Common myeloid progenitor, CD34-positive (primary cell): ENCODE measurements around the gene PRKCH.
A peak's percentile ranks its signal among the peaks of the same experiment; 100 is the strongest.
"Not testable (repeated sequence)": the region's sequence is repeated elsewhere in the genome, so short reads cannot be mapped to it uniquely, and the experiment has no call there.

Experiments
- CTCF ChIA-PET: fragments of 350-600 bp; sonication (Branson Sonifier 250); formaldehyde crosslinking; loops from one replicate; lab custom pipeline; 2021; ENCODE audit warnings: antibody characterized with exemption; lab: Charles Lee
- POLR2A ChIA-PET: fragments of 350-600 bp; sonication (Branson Sonifier 250); formaldehyde crosslinking; loops from one replicate; lab custom pipeline; 2021; ENCODE audit warnings: antibody characterized with exemption; lab: Charles Lee
- DNase-seq, 3 donors: peaks; one replicate each; pipeline versions ENCODE4 v3.0.0 to v3.0.0-alpha.2; 2013
- H3K27ac ChIP-seq, 2 experiments: 1 replicate in 1 of 2; 2 replicates in 1 of 2; pipeline ENCODE4 v1.7.0; 2013; ENCODE audit warnings: inconsistent platforms in 2 of 2, low read length in 2 of 2, mild to moderate bottlenecking in 2 of 2, low read depth in 1 of 2, moderate library complexity in 1 of 2; ENCODE audit not compliant: severe bottlenecking in 2 of 2, insufficient read depth in 1 of 2, poor library complexity in 1 of 2
- H3K27me3 ChIP-seq, 5 experiments: replicated peaks in 2 of 5; 1 replicate in 3 of 5; 2 replicates in 2 of 5; pipeline versions ENCODE4 v1.6.1 to v1.7.0; 2013; ENCODE audit warnings: low read length in 4 of 5, mild to moderate bottlenecking in 2 of 5, moderate library complexity in 2 of 5, inconsistent platforms in 1 of 5; ENCODE audit not compliant: insufficient read depth in 5 of 5, control insufficient read depth in 4 of 5
- H3K36me3 ChIP-seq, 4 experiments: 1 replicate in 2 of 4; 2 replicates in 2 of 4; pipeline versions ENCODE4 v1.6.1 to v1.7.0; 2013; ENCODE audit warnings: low read length in 3 of 4, control low read depth in 1 of 4, mild to moderate bottlenecking in 1 of 4; ENCODE audit not compliant: control insufficient read depth in 4 of 4, insufficient read depth in 4 of 4
- H3K4me1 ChIP-seq, 4 experiments: 1 replicate in 3 of 4; 2 replicates in 1 of 4; pipeline versions ENCODE4 v1.6.1 to v1.7.1; 2013; ENCODE audit warnings: low read length in 3 of 4, mild to moderate bottlenecking in 3 of 4, control low read depth in 1 of 4, inconsistent platforms in 1 of 4, moderate library complexity in 1 of 4; ENCODE audit not compliant: control insufficient read depth in 4 of 4, insufficient read depth in 4 of 4; ENCODE audit errors: control extremely low read depth in 1 of 4
- H3K4me3 ChIP-seq, 7 experiments: 1 replicate in 4 of 7; 2 replicates in 3 of 7; pipeline versions ENCODE4 v1.5.1 to v1.7.0; 2013; ENCODE audit warnings: mild to moderate bottlenecking in 7 of 7, low read length in 6 of 7, moderate library complexity in 6 of 7, inconsistent platforms in 2 of 7, low read depth in 2 of 7, control low read depth in 1 of 7; ENCODE audit not compliant: insufficient read depth in 4 of 7, control insufficient read depth in 1 of 7; ENCODE audit errors: extremely low read depth in 1 of 7
- H3K9me3 ChIP-seq, 5 experiments: 1 replicate in 4 of 5; 2 replicates in 1 of 5; pipeline versions ENCODE4 v1.6.1 to v1.7.1; 2013; ENCODE audit warnings: low read length in 4 of 5, mild to moderate bottlenecking in 2 of 5, inconsistent platforms in 1 of 5, low read depth in 1 of 5, moderate library complexity in 1 of 5; ENCODE audit not compliant: control insufficient read depth in 4 of 5, insufficient read depth in 2 of 5; ENCODE audit errors: control extremely low read depth in 1 of 5
- WGBS: methylation state at CpG from one replicate; pipeline ENCODE4 v1.1.5; 2013; ENCODE audit not compliant: insufficient coverage; 5-methylcytosine and 5-hydroxymethylcytosine counted together

PRKCH gene

DNA sequence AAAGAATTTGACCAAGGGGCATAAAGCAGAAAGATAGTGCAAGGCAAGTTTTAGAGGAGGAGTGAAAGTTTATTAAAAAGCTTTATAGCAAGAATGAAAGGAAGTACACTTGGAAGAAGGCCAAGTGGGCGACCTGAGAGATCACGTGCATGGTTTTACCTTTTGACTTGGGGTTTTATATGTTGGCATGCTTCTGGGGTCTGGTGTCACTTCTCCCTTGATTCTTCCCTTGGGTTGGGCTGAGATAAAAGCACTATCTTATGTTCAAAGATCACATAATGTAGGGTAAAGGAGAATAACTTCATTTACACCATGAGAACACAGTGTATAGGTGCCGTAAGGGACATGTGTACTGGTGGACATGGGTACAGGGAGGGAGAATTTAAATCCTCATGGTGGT lies 22.6 kb upstream of the PRKCH start:
- CTCF ChIA-PET = interaction anchor here (1.2 to 2.8 kb wide), 6 partner anchors 10 to 538 kb away, joined by 3 to 12 read pairs (median 8); no protein-coding TSS in a partner anchor

GRCh38 chr14:61300209-61300608 lies 21.2 kb upstream of the PRKCH start:
- ChIA-PET CTCF (interaction anchor here (0.9 to 2.8 kb wide), 2 partner anchors 8 to 538 kb away, joined by 3 to 12 read pairs; no protein-coding TSS in a partner anchor), POLR2A (no interaction called here)

More for the DNA sequence above, 22.6 kb upstream of the PRKCH start:
- H3K27me3 ChIP-seq = no peaks in the 10 kb centered on the region
- WGBS = 20% methylated on average over 2 of the region's 3 CpGs
- no peak overlapping the region for H3K27ac ChIP-seq
- H3K36me3 ChIP-seq = no peaks in the 10 kb centered on the region
- peaks cover 0 to 26% (median 5%) of the 10 kb centered on the region in 4 experiments for H3K4me1 ChIP-seq
- POLR2A ChIA-PET = no interaction called here
- peaks cover 0 to 3% (median 0%) of the 10 kb centered on the region in 5 experiments for H3K9me3 ChIP-seq
- H3K4me3 ChIP-seq = no peak overlapping the region
- DNase-seq = no peak

GRCh38 chr14:61300754-61301153 lies 20.6 kb upstream of the PRKCH start:
- Histone ChIP-seq H3K36me3 (no peaks in the 10 kb centered on the region), H3K27me3 (no peaks in the 10 kb centered on the region), H3K9me3 (peaks cover 0 to 8% (median 2%) of the 10 kb centered on the region in 5 experiments), H3K27ac (no peak overlapping the region), H3K4me1 (peaks cover 0 to 26% (median 5%) of the 10 kb centered on the region in 4 experiments), H3K4me3 (no peak overlapping the region)
- DNase-seq = no peak
- POLR2A ChIA-PET = no interaction called here
- 98% methylated on average over 6 of the region's 7 CpGs for WGBS
- CTCF ChIA-PET = interaction anchor here (1.0 kb wide), 1 partner anchor 121 kb away, joined by 3 read pairs; no protein-coding TSS in a partner anchor

More at GRCh38 chr14:61300209-61300608, 21.2 kb upstream of the PRKCH start:
- no CpG with 5 or more reads among the region's 2 CpGs for WGBS
- Histone ChIP-seq H3K9me3 (peaks cover 0 to 8% (median 2%) of the 10 kb centered on the region in 5 experiments), H3K27ac (no peak overlapping the region), H3K4me3 (no peak overlapping the region), H3K4me1 (peaks cover 0 to 26% (median 5%) of the 10 kb centered on the region in 4 experiments), H3K27me3 (no peaks in the 10 kb centered on the region), H3K36me3 (no peaks in the 10 kb centered on the region)
- DNase-seq = no peak

GRCh38 chr14:61304688-61305087 lies 16.7 kb upstream of the PRKCH start:
- Histone ChIP-seq H3K36me3 (no peaks in the 10 kb centered on the region), H3K27me3 (no peaks in the 10 kb centered on the region), H3K4me1 (peaks cover 12 to 40% (median 22%) of the 10 kb centered on the region in 4 experiments), H3K27ac (no peak overlapping the region), H3K9me3 (peaks cover 0 to 8% (median 2%) of the 10 kb centered on the region in 5 experiments), H3K4me3 (no peak overlapping the region)
- CTCF ChIA-PET = interaction anchor here (0.6 to 7.4 kb wide), 5 partner anchors 16 to 687 kb away, joined by 3 to 44 read pairs (median 3); partner anchors contain the start of gene PRKCH
- POLR2A ChIA-PET = interaction anchor here (0.6 kb wide), 1 partner anchor 84 kb away, joined by 3 read pairs; no protein-coding TSS in a partner anchor
- 100% methylated on average over 2 of the region's 2 CpGs for WGBS
- DNase-seq = peak in 1 of 3 donors; percentile 54

GRCh38 chr14:61308198-61308597 lies 13.2 kb upstream of the PRKCH start:
- 0% methylated on average over 1 of the region's 3 CpGs for WGBS
- peaks cover 2 to 22% (median 15%) of the 10 kb centered on the region in 5 experiments for H3K9me3 ChIP-seq
- no peaks in the 10 kb centered on the region for H3K36me3 ChIP-seq
- H3K4me1 ChIP-seq = peaks cover 12 to 29% (median 22%) of the 10 kb centered on the region in 4 experiments
- H3K4me3 ChIP-seq = peak overlapping the region in 1 of 7 experiments; percentile 17
- no peaks in the 10 kb centered on the region for H3K27me3 ChIP-seq
- DNase-seq = peak; percentile 81 to 93 (median 87)
- H3K27ac ChIP-seq = peak overlapping the region; percentile 68 to 85
- POLR2A ChIA-PET = no interaction called here
- CTCF ChIA-PET = interaction anchor here (0.6 to 7.4 kb wide), 7 partner anchors 10 to 212 kb away, joined by 3 to 44 read pairs (median 3); partner anchors contain the start of gene PRKCH

DNA sequence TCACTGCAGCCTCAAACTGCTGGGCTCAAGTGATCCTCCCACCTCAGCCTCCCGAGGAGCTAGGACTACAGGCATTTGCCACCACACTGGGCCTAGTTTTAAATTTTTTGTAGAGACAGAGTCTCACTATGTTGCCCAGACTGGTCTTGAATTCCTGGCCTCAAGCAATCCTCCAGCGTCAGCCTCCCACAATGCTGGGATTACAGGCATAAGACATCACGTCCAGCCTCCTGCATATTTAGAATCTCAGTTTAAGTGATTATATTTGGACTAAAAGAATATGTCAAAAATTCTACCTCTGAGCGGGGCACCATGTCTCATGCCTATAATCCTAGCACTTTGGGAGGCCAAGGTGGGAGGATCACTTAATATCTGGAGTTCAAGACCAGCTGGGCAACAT lies 12.7 kb upstream of the PRKCH start:
- Histone ChIP-seq H3K9me3 (peaks cover 2 to 23% (median 15%) of the 10 kb centered on the region in 5 experiments), H3K27ac (peak overlapping the region; percentile 68 to 85), H3K4me3 (peak overlapping the region in 1 of 7 experiments; percentile 17), H3K4me1 (peaks cover 12 to 29% (median 22%) of the 10 kb centered on the region in 4 experiments)
- DNase-seq, H3K36me3 ChIP-seq, H3K27me3 ChIP-seq, POLR2A ChIA-PET: not testable (repeated sequence)
- 92% methylated on average over 4 of the region's 4 CpGs for WGBS
- CTCF ChIA-PET = interaction anchor here (0.6 to 7.4 kb wide), 7 partner anchors 10 to 530 kb away, joined by 3 to 44 read pairs (median 3); partner anchors contain the start of gene PRKCH

DNA sequence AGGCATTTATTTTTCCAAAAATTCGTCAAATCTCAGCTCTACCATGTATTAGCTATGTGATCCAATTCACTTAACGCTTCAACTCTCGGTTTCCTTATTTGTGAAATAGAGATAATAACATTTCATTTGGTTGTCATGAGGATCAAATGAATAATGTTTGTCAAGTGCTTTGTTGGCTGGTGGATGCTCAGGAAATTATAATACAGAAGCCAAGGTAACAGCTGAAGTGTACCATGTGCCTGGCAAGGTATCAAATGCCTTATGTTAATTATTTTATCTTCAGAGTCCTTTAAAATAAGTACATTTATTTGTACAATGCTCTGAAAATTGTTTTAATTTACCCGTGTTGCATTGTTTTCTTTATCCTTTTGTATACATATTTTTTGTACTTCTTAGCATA lies 6.1 kb upstream of the PRKCH start:
- H3K9me3 ChIP-seq = peaks cover 0 to 18% (median 14%) of the 10 kb centered on the region in 5 experiments
- H3K4me3 ChIP-seq = no peak overlapping the region
- no peak overlapping the region for H3K27ac ChIP-seq
- H3K4me1 ChIP-seq = peaks cover 0 to 26% (median 19%) of the 10 kb centered on the region in 4 experiments
- H3K27me3 ChIP-seq = no peaks in the 10 kb centered on the region
- POLR2A ChIA-PET = no interaction called here
- H3K36me3 ChIP-seq = no peaks in the 10 kb centered on the region
- no peak for DNase-seq
- CTCF ChIA-PET = interaction anchor here (1.2 kb wide), 1 partner anchor 523 kb away, joined by 4 read pairs; no protein-coding TSS in a partner anchor
- no CpG with 5 or more reads among the region's 4 CpGs for WGBS
